MM.1S (cell line): ENCODE results near the gene SCUBE1.

Experiments used
- EZH2 ChIP-seq: fragments of 300-600 bp; sonication (generic); optimal IDR thresholded peaks from 2 replicates; pipeline ENCODE3; 2017; ENCODE audit warnings: low read depth, mild to moderate bottlenecking, antibody characterized with exemption, low read length, mixed read lengths
- EZH2phosphoT487 ChIP-seq: fragments of 300-600 bp; sonication (generic); IDR thresholded peaks from 2 replicates; pipeline ENCODE4 v1.6.1; 2018; ENCODE audit warnings: antibody characterized with exemption, low read length
- TF ChIP-seq, protein P1 (sequence below): fragments of 300-600 bp; sonication (generic); IDR thresholded peaks from 2 replicates; pipeline ENCODE4 v1.5.1; 2016; ENCODE audit warnings: antibody characterized with exemption, low read length, mixed read lengths

GRCh38 chr22:43198936-43199335 lies 144.2 kb downstream of the SCUBE1 start:
- TF ChIP-seq, protein P1, sequence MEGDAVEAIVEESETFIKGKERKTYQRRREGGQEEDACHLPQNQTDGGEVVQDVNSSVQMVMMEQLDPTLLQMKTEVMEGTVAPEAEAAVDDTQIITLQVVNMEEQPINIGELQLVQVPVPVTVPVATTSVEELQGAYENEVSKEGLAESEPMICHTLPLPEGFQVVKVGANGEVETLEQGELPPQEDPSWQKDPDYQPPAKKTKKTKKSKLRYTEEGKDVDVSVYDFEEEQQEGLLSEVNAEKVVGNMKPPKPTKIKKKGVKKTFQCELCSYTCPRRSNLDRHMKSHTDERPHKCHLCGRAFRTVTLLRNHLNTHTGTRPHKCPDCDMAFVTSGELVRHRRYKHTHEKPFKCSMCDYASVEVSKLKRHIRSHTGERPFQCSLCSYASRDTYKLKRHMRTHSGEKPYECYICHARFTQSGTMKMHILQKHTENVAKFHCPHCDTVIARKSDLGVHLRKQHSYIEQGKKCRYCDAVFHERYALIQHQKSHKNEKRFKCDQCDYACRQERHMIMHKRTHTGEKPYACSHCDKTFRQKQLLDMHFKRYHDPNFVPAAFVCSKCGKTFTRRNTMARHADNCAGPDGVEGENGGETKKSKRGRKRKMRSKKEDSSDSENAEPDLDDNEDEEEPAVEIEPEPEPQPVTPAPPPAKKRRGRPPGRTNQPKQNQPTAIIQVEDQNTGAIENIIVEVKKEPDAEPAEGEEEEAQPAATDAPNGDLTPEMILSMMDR, result no peak
- TF ChIP-seq EZH2, result no peak
- no peak for TF ChIP-seq EZH2phosphoT487
